C4-2B (cell line): ENCODE data around the gene SCTR.

Experiments
- H3K27ac ChIP-seq: fragments of 450-650 bp; 2 replicates; pipeline ENCODE4 v1.5.1; 2017
- ZFX ChIP-seq: fragments of 450-650 bp; IDR thresholded peaks from 2 replicates; pipeline ENCODE4 v1.6.1; 2017
- TF ChIP-seq, protein P1 (sequence below): fragments of 450-650 bp; conservative IDR thresholded peaks from 2 replicates; pipeline ENCODE4 v1.5.1; 2017; ENCODE audit warnings: mild to moderate bottlenecking

The SCTR gene

GRCh38 chr2:119402106-119402505 lies 122.2 kb downstream of the SCTR start:
- peak overlapping the region; percentile 62 for H3K27ac ChIP-seq
- TF ChIP-seq, protein P1, sequence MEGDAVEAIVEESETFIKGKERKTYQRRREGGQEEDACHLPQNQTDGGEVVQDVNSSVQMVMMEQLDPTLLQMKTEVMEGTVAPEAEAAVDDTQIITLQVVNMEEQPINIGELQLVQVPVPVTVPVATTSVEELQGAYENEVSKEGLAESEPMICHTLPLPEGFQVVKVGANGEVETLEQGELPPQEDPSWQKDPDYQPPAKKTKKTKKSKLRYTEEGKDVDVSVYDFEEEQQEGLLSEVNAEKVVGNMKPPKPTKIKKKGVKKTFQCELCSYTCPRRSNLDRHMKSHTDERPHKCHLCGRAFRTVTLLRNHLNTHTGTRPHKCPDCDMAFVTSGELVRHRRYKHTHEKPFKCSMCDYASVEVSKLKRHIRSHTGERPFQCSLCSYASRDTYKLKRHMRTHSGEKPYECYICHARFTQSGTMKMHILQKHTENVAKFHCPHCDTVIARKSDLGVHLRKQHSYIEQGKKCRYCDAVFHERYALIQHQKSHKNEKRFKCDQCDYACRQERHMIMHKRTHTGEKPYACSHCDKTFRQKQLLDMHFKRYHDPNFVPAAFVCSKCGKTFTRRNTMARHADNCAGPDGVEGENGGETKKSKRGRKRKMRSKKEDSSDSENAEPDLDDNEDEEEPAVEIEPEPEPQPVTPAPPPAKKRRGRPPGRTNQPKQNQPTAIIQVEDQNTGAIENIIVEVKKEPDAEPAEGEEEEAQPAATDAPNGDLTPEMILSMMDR: no peak
- TF ChIP-seq ZFX: no peak

DNA sequence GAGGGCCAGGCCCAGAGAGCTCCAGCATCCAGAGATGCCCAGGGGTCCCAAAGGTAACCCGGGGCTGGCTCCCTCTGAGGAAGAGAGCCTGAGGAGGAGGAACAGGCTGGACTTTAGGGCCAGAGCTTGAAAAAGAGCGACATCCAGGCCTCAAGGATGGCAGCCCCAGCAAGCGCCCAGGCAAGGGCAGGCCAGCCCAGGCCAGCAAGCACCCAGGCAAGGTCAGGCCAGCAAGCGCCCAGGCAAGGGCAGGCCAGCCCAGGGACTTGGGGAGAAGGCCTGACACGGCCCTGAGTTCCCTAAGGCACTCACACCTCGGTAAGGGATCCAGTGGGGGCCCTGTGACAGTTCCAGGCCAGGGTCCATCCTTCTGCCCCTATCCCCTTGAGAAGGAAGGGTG lies 127.1 kb downstream of the SCTR start:
- no peak overlapping the region for H3K27ac ChIP-seq
- TF ChIP-seq, protein P1: no peak
- TF ChIP-seq ZFX: no peak

DNA sequence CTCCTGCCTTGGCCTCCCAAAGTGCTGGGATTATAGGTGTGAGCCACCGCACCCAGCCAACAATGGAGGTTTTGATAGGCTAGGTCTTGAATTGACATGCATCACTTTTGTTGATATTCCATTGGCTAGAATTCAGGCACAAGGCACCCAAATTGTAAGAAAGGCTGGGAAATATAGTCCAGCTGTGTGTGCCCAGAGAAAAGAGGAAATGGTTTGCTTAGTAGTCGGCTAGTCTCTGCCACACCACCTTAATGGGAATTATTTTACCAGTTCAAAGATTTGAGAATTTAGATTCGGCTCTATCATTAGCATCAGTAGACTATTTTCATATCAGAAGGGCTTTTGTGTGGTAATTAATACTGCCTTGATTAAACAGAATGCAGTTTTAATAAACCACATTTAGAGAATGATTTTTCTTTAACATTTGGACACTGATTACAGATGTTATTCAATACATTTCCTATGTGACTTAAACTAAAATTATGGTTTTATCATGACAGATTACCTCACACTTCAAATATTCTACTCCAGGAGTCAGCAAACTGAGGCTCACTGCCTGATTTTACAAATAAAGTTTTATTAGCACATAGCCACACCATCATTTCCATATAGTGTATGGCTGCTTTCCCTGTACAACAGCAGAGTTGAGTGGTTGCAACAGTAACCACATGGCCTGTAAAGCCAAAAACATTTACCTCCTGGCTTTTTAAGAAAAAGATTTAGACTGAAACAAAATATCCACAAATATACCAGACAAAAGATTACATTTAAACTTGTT lies 130.1 kb downstream of the SCTR start:
- TF ChIP-seq, protein P1: no peak
- no peak for TF ChIP-seq ZFX
- no peak overlapping the region for H3K27ac ChIP-seq
